Measurements from ENCODE around the gene ZNHIT3.

- no peak for TF ChIP-seq CTCF (IDR thresholded peaks at IDR 0.05)
- TF ChIP-seq POLR2A (IDR thresholded peaks at IDR 0.05) = no peak
Observed at GRCh38 chr17:36529121-36529520, 42.6 kb downstream of the ZNHIT3 start.

Measured in lower leg skin (tissue), 3 donors.